PC-9 (cell line): ENCODE data around the gene N4BP2L1. TPM values are rescaled to one million over a fixed set of nuclear protein-coding genes. Genes with fewer than 3 reads are reported as not detected.

Experiments used
- BruUV-seq: library from RNA; stranded (reverse); fragments of 400-500 nt; replicated peaks from 2 replicates; lab custom pipeline; 2021; lab: Mats Ljungman, UMichigan
- CTCF ChIA-PET: fragments of 300-600 bp; sonication (Branson Sonifier 250); formaldehyde crosslinking; loops from one replicate; lab custom pipeline; 2022; ENCODE audit warnings: antibody characterized with exemption; lab: Charles Lee
- POLR2A ChIA-PET: fragments of 300-600 bp; sonication (Branson Sonifier 250); formaldehyde crosslinking; loops from one replicate; lab custom pipeline; 2022; ENCODE audit warnings: antibody characterized with exemption; ENCODE audit not compliant: unreplicated experiment; lab: Charles Lee
- DNase-seq, 2 experiments: peaks; one replicate each; pipeline versions ENCODE4 v3.0.0 to v3.0.0-alpha.2; 2015 to 2022; ENCODE audit warnings: mixed read lengths in 1 of 2
- H2AFZ ChIP-seq: fragments of 200-600 bp; sonication (generic); 2 replicates; pipeline ENCODE4 v1.8.1; 2017; ENCODE audit warnings: antibody characterized with exemption
- H3F3A ChIP-seq: fragments of 200-600 bp; sonication (generic); 2 replicates; pipeline ENCODE4 v1.8.1; 2017; ENCODE audit warnings: antibody characterized with exemption, mild to moderate bottlenecking, low read depth; ENCODE audit not compliant: insufficient read depth
- H3K27ac ChIP-seq: fragments of 200-600 bp; sonication (generic); 2 replicates; pipeline ENCODE4 v1.6.1; 2016; ENCODE audit warnings: mixed run types
- H3K27me3 ChIP-seq: fragments of 200-600 bp; sonication (generic); 2 replicates; pipeline ENCODE4 v1.6.1; 2016; ENCODE audit warnings: low read depth, mixed run types; ENCODE audit not compliant: insufficient read depth
- H3K36me3 ChIP-seq: fragments of 200-600 bp; sonication (generic); 2 replicates; pipeline ENCODE4 v1.6.1; 2016; ENCODE audit warnings: low read depth, mixed run types
- H3K4me1 ChIP-seq: fragments of 200-600 bp; sonication (generic); replicated peaks from 2 replicates; pipeline ENCODE4 v1.6.1; 2016; ENCODE audit warnings: mixed run types; ENCODE audit not compliant: insufficient read depth
- H3K4me2 ChIP-seq: fragments of 200-600 bp; sonication (generic); 2 replicates; pipeline ENCODE4 v1.6.1; 2017; ENCODE audit warnings: mixed run types
- H3K4me3 ChIP-seq: fragments of 200-600 bp; sonication (generic); 2 replicates; pipeline ENCODE4 v1.6.1; 2016; ENCODE audit warnings: mixed run types
- H3K79me2 ChIP-seq: fragments of 200-600 bp; sonication (generic); 2 replicates; pipeline ENCODE4 v1.6.1; 2017; ENCODE audit warnings: low read depth, mixed run types
- H3K9me2 ChIP-seq: fragments of 200-600 bp; sonication (generic); 2 replicates; pipeline ENCODE4 v1.8.1; 2017; ENCODE audit warnings: mild to moderate bottlenecking; ENCODE audit not compliant: insufficient read depth
- H3K9me3 ChIP-seq: fragments of 200-600 bp; sonication (generic); 2 replicates; pipeline ENCODE4 v1.8.1; 2016; ENCODE audit warnings: low read depth; ENCODE audit not compliant: insufficient read depth
- H4K20me1 ChIP-seq: fragments of 200-600 bp; sonication (generic); 2 replicates; pipeline ENCODE4 v1.8.1; 2017; ENCODE audit not compliant: insufficient read depth
- EZH2 ChIP-seq: fragments of 200-600 bp; sonication (generic); IDR thresholded peaks from 2 replicates; pipeline ENCODE4 v1.8.0; 2017; ENCODE audit warnings: antibody characterized with exemption, low read depth
- intact Hi-C: fragments of 100-400 bp; cut with micrococcal nuclease; formaldehyde crosslinking; loops from one replicate; pipeline ENCODE4 v1.10.0; 2022; ENCODE audit not compliant: unreplicated experiment
- total RNA-seq: library from RNA; stranded (reverse); gene quantifications from 2 replicates; pipeline ENCODE4 v1.2.3, GENCODE V29; 2021
- TF ChIP-seq, protein P1 (sequence below): fragments of 200-600 bp; sonication (generic); conservative IDR thresholded peaks from 2 replicates; pipeline ENCODE4 v1.6.1; 2017; ENCODE audit warnings: mixed run types, antibody characterized with exemption, mild to moderate bottlenecking, moderate library complexity

N4BP2L1 gene
- total RNA-seq, 1 experiment from 2014 or later: 4.0 TPM

DNA sequence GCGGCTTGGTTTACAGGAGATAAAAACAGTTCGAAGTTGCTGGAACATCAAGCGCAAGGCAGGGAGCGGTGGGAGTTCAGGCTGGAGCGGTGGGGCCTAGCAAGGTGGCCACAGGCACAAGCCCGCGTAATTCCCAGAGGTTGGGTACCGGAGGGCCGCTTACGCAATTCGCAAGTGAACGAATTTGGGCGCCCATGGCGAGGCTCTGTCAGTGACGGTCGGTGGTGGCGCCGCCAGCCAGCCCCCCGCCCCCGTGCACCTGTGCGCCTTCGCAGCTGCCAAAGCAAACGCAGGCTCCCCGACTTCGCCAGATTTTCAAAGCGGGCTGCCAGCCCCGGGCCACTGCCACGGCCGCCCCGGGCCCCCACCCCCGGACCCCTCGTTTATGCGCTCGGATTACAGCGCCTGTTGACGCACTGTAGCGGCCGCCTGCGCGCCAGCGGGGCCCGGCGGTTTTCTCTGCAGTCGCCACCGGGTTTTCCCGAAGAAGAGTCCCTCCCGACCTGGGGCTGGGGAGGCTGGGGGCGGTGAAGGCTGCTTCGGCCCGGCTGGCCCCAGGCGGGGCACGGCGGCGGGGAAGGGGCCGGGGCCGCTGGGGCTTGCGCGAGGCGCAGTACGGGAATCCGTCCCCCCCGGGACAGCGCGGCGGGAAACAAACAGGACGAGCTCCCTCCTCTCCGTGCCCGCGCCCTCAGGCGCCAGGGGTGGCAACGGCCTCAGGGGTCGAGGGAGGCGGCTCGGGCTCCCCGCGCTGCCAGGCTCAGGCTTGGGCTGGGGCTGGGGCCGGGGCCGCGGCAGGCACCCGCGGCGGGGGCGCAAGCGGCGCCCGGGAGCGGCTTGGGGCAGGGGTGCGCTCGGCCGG lies 709 bp downstream of the N4BP2L1 start:
- POLR2A ChIA-PET: no interaction called here
- CTCF ChIA-PET: no interaction called here
- Histone ChIP-seq H3K9me3 (no peaks in the 10 kb centered on the region), H3K4me1 (peaks cover 15% of the 10 kb centered on the region; the same call in 1 of the 2 replicates), H4K20me1 (no peaks in the 10 kb centered on the region), H3K4me2 (peak overlapping the region; percentile 93), H3K27me3 (no peaks in the 10 kb centered on the region), H3K4me3 (peak overlapping the region; percentile 87), H3K36me3 (no peaks in the 10 kb centered on the region), H3K79me2 (no peaks in the 10 kb centered on the region), H3K9me2 (no peaks in the 10 kb centered on the region), H3F3A (no peaks in the 10 kb centered on the region), H3K27ac (no peak overlapping the region), H2AFZ (peak overlapping the region; percentile 93)
- no TSS peak for BruUV-seq
- DNase-seq: peak in 1 of 2 experiments; percentile 9
- TF ChIP-seq EZH2: no peak
- intact Hi-C loops: loop anchor here (5.0 kb wide), 1 partner anchor 110 kb away; the partner anchor contains the start of gene N4BP2L2

GRCh38 chr13:32426191-32426989 lies 1.5 kb downstream of the N4BP2L1 start:
- intact Hi-C loops: loop anchor here (5.0 kb wide), 1 partner anchor 111 kb away; the partner anchor contains the start of gene N4BP2L2
- no peak for DNase-seq
- peak overlapping the region; percentile 87; the same call in 1 of the 2 replicates for H3K4me3 ChIP-seq
- no peaks in the 10 kb centered on the region for H3K9me2 ChIP-seq
- no peaks in the 10 kb centered on the region for H4K20me1 ChIP-seq
- no peaks in the 10 kb centered on the region for H3K79me2 ChIP-seq
- POLR2A ChIA-PET: no interaction called here
- CTCF ChIA-PET: no interaction called here
- no peaks in the 10 kb centered on the region for H3K27me3 ChIP-seq
- no peak for TF ChIP-seq EZH2
- TF ChIP-seq, protein P1, sequence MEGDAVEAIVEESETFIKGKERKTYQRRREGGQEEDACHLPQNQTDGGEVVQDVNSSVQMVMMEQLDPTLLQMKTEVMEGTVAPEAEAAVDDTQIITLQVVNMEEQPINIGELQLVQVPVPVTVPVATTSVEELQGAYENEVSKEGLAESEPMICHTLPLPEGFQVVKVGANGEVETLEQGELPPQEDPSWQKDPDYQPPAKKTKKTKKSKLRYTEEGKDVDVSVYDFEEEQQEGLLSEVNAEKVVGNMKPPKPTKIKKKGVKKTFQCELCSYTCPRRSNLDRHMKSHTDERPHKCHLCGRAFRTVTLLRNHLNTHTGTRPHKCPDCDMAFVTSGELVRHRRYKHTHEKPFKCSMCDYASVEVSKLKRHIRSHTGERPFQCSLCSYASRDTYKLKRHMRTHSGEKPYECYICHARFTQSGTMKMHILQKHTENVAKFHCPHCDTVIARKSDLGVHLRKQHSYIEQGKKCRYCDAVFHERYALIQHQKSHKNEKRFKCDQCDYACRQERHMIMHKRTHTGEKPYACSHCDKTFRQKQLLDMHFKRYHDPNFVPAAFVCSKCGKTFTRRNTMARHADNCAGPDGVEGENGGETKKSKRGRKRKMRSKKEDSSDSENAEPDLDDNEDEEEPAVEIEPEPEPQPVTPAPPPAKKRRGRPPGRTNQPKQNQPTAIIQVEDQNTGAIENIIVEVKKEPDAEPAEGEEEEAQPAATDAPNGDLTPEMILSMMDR: no peak
- H3K4me2 ChIP-seq: peak overlapping the region; percentile 93
- H3K4me1 ChIP-seq: peaks cover 15% of the 10 kb centered on the region; the same call in 1 of the 2 replicates
- H3K36me3 ChIP-seq: no peaks in the 10 kb centered on the region
- H2AFZ ChIP-seq: no peak overlapping the region
- no TSS peak for BruUV-seq
- H3F3A ChIP-seq: no peaks in the 10 kb centered on the region
- no peak overlapping the region for H3K27ac ChIP-seq
- no peaks in the 10 kb centered on the region for H3K9me3 ChIP-seq

- H3K36me3 ChIP-seq: no peaks in the 10 kb centered on the region
- POLR2A ChIA-PET: no interaction called here
- intact Hi-C loops: loop anchor here (5.0 kb wide), 1 partner anchor 112 kb away; the partner anchor contains the start of gene N4BP2L2
- no peak overlapping the region for H3K4me3 ChIP-seq
- H3K4me2 ChIP-seq: no peak overlapping the region
- BruUV-seq: no TSS peak
- no peak overlapping the region for H2AFZ ChIP-seq
- H3F3A ChIP-seq: no peaks in the 10 kb centered on the region
- DNase-seq: no peak
- TF ChIP-seq EZH2: no peak
- TF ChIP-seq, protein P1: no peak
- no peaks in the 10 kb centered on the region for H3K9me3 ChIP-seq
- no peak overlapping the region for H3K27ac ChIP-seq
- CTCF ChIA-PET: no interaction called here
- no peaks in the 10 kb centered on the region for H3K79me2 ChIP-seq
- H3K9me2 ChIP-seq: no peaks in the 10 kb centered on the region
- peaks cover 15% of the 10 kb centered on the region; the same call in 1 of the 2 replicates for H3K4me1 ChIP-seq
- no peaks in the 10 kb centered on the region for H3K27me3 ChIP-seq
- no peaks in the 10 kb centered on the region for H4K20me1 ChIP-seq
These were observed 2.8 kb downstream of the N4BP2L1 start for GRCh38 chr13:32425158-32425557.
